HCT116 (cell line): ENCODE results near the gene TMCC3. TPM values are rescaled to one million over a fixed set of nuclear protein-coding genes. Genes with fewer than 3 reads are reported as not detected.

Experiments used
- ATAC-seq: fragments of 200-7000 bp; cut with Tn5 transposase; 2 replicates; pipeline ENCODE4 v1.9.1; 2020; ENCODE audit warnings: mild to moderate bottlenecking, moderate library complexity
- BruUV-seq: library from RNA; stranded (reverse); fragments of 400-500 nt; replicated peaks from 2 replicates; lab custom pipeline; 2021; lab: Mats Ljungman, UMichigan
- CTCF ChIA-PET: fragments of 300-600 bp; sonication (Branson Sonifier 250); formaldehyde crosslinking; loops from one replicate; lab custom pipeline; 2021; ENCODE audit warnings: antibody characterized with exemption; lab: Charles Lee
- POLR2A ChIA-PET: fragments of 300-600, 350-600 bp; sonication (Branson Sonifier 250); formaldehyde crosslinking; loops from one replicate; lab custom pipeline; 2021; ENCODE audit warnings: antibody characterized with exemption; lab: Charles Lee
- RAD21 ChIA-PET, 2 experiments: fragments of 300-600 bp; sonication (Branson Sonifier 250); formaldehyde crosslinking; loops; one replicate each; lab custom pipeline; 2023; ENCODE audit warnings: low total read pairs in 2 of 2; ENCODE audit not compliant: uncharacterized antibody in 2 of 2, unreplicated experiment in 2 of 2, low non-redundant PET in 1 of 2; lab: Charles Lee
- DNase-seq: peaks from one replicate; pipeline ENCODE4 v3.0.0-alpha.2; 2010; ENCODE audit warnings: low read depth, low spot score
- H2AFZ ChIP-seq: fragments of 200-600 bp; shearing (Covaris generic), sonication (generic); 2 replicates; pipeline ENCODE4 v1.6.1; 2017; ENCODE audit warnings: low read depth, mixed run types, mixed read lengths, antibody characterized with exemption, low read length; ENCODE audit not compliant: poor library complexity, severe bottlenecking
- H3K27ac ChIP-seq: 2 replicates; pipeline ENCODE4 v1.5.1; 2012; ENCODE audit warnings: low read depth, low read length
- H3K27me3 ChIP-seq: fragments of 200-600 bp; sonication (generic); 2 replicates; pipeline ENCODE4 v1.6.1; 2016; ENCODE audit warnings: mixed run types, low read length, mixed read lengths; ENCODE audit not compliant: insufficient read depth
- H3K36me3 ChIP-seq, 2 experiments: fragments of 200-500 bp in 1 of 2; fragments of 200-600 bp in 1 of 2; sonication (Bioruptor generic) in 1 of 2; sonication (generic) in 1 of 2; 2 replicates each; pipeline versions ENCODE4 v1.5.1 to v1.6.1; 2014 to 2016; ENCODE audit warnings: low read length in 2 of 2, inconsistent platforms in 1 of 2, mixed read lengths in 1 of 2, mixed run types in 1 of 2; ENCODE audit not compliant: insufficient read depth in 2 of 2, control insufficient read depth in 1 of 2
- H3K4me1 ChIP-seq, 2 experiments: fragments of 200-600 bp in 1 of 2; sonication (generic) in 1 of 2; 2 replicates each; pipeline versions ENCODE4 v1.5.1 to v1.6.1; 2012 to 2017; ENCODE audit warnings: low read length in 2 of 2, inconsistent platforms in 1 of 2, mild to moderate bottlenecking in 1 of 2, mixed read lengths in 1 of 2, mixed run types in 1 of 2, moderate library complexity in 1 of 2; ENCODE audit not compliant: insufficient read depth in 2 of 2, control insufficient read depth in 1 of 2
- H3K4me2 ChIP-seq: fragments of 200-600 bp; sonication (generic); 2 replicates; pipeline ENCODE4 v1.6.1; 2017; ENCODE audit warnings: mixed run types, low read length, mixed read lengths
- H3K4me3 ChIP-seq, 2 experiments: fragments of 200-600 bp in 1 of 2; sonication (generic) in 1 of 2; replicated peaks in 1 of 2; 2 replicates each; pipeline ENCODE4 v1.5.1; 2011 to 2016; ENCODE audit warnings: low read length in 2 of 2, control low read depth in 1 of 2, low read depth in 1 of 2, mild to moderate bottlenecking in 1 of 2, mixed read lengths in 1 of 2, mixed run types in 1 of 2
- H3K79me2 ChIP-seq: fragments of 200-600 bp; sonication (generic); 2 replicates; pipeline ENCODE4 v1.6.1; 2017; ENCODE audit warnings: mild to moderate bottlenecking, mixed run types, low read length, moderate library complexity, mixed read lengths; ENCODE audit not compliant: insufficient read depth
- H3K9ac ChIP-seq: fragments of 200-600 bp; sonication (generic); 2 replicates; pipeline ENCODE4 v1.6.1; 2016; ENCODE audit warnings: low read length, mixed read lengths
- H3K9me2 ChIP-seq: fragments of 200-600 bp; sonication (generic), shearing (Covaris generic); 2 replicates; pipeline ENCODE4 v1.6.1; 2017; ENCODE audit warnings: mixed run types, mild to moderate bottlenecking, moderate library complexity; ENCODE audit not compliant: insufficient read depth
- H3K9me3 ChIP-seq, 2 experiments: fragments of 200-500 bp in 1 of 2; fragments of 200-600 bp in 1 of 2; sonication (Bioruptor generic) in 1 of 2; sonication (generic) in 1 of 2; 2 replicates each; pipeline ENCODE4 v1.6.1; 2014 to 2017; ENCODE audit warnings: low read length in 2 of 2, mixed read lengths in 2 of 2, inconsistent platforms in 1 of 2, low read depth in 1 of 2, mild to moderate bottlenecking in 1 of 2, mixed run types in 1 of 2, moderate library complexity in 1 of 2; ENCODE audit not compliant: control insufficient read depth in 1 of 2, insufficient read depth in 1 of 2
- H4K20me1 ChIP-seq: fragments of 200-600 bp; sonication (generic), shearing (Covaris generic); 2 replicates; pipeline ENCODE4 v1.6.1; 2017; ENCODE audit warnings: mixed run types, mild to moderate bottlenecking, moderate library complexity; ENCODE audit not compliant: insufficient read depth
- ATF3 ChIP-seq: IDR thresholded peaks from 2 replicates; pipeline ENCODE4 v1.6.1; 2012
- CBX3 ChIP-seq: IDR thresholded peaks from 2 replicates; pipeline ENCODE4 v1.6.1; 2012; ENCODE audit warnings: low read depth
- CEBPB ChIP-seq: IDR thresholded peaks from 2 replicates; pipeline ENCODE4 v1.6.1; 2012; ENCODE audit warnings: low read depth
- EGR1 ChIP-seq: IDR thresholded peaks from 2 replicates; pipeline ENCODE4 v1.6.1; 2012; ENCODE audit warnings: low read depth
- ELF1 ChIP-seq: IDR thresholded peaks from 2 replicates; pipeline ENCODE4 v1.6.1; 2012; ENCODE audit warnings: low read depth, borderline replicate concordance
- EZH2phosphoT487 ChIP-seq: fragments of 200-600 bp; IDR thresholded peaks from 2 replicates; pipeline ENCODE4 v1.6.1; 2018; ENCODE audit warnings: antibody characterized with exemption, borderline replicate concordance
- JUND ChIP-seq: IDR thresholded peaks from 2 replicates; pipeline ENCODE4 v1.6.1; 2012
- MAX ChIP-seq: IDR thresholded peaks from 2 replicates; pipeline ENCODE4 v1.6.1; 2012
- POLR2A ChIP-seq: IDR thresholded peaks from 2 replicates; pipeline ENCODE4 v1.7.0; 2011; ENCODE audit warnings: borderline replicate concordance; ENCODE audit not compliant: insufficient read depth, insufficient read length; ENCODE audit errors: extremely low read depth
- RAD21 ChIP-seq: IDR thresholded peaks from 2 replicates; pipeline ENCODE4 v1.6.1; 2012; ENCODE audit warnings: low read depth, mild to moderate bottlenecking
- SIN3A ChIP-seq: IDR thresholded peaks from 2 replicates; pipeline ENCODE4 v1.6.1; 2012; ENCODE audit warnings: low read depth
- SP1 ChIP-seq: IDR thresholded peaks from 2 replicates; pipeline ENCODE4 v1.6.1; 2012; ENCODE audit warnings: low read depth
- SRF ChIP-seq: IDR thresholded peaks from 2 replicates; pipeline ENCODE4 v1.6.1; 2012; ENCODE audit warnings: low read depth
- TCF7L2 ChIP-seq: IDR thresholded peaks from 2 replicates; pipeline ENCODE4 v1.7.0; 2011; ENCODE audit warnings: borderline replicate concordance, inconsistent platforms; ENCODE audit not compliant: insufficient read depth, insufficient read length; ENCODE audit errors: extremely low read depth
- ZBTB33 ChIP-seq: IDR thresholded peaks from 2 replicates; pipeline ENCODE4 v1.6.1; 2011; ENCODE audit warnings: mild to moderate bottlenecking, low read length, moderate library complexity; ENCODE audit not compliant: insufficient replicate concordance; ENCODE audit errors: extremely low read depth
- ZNF274 ChIP-seq: fragments of 200-500 bp; sonication (Bioruptor generic); IDR thresholded peaks from 2 replicates; pipeline ENCODE4 v1.6.1; 2014; ENCODE audit warnings: mild to moderate bottlenecking, low read depth, low read length, inconsistent platforms
- intact Hi-C: fragments of 100-400 bp; cut with micrococcal nuclease; formaldehyde crosslinking; loops from 2 replicates; pipeline ENCODE4 v1.10.0; 2022
- total RNA-seq: library from RNA; stranded (reverse); gene quantifications from one replicate; pipeline ENCODE4 v1.2.1, GENCODE V29; 2021; ENCODE audit not compliant: unreplicated experiment

TMCC3 gene
- total RNA-seq, 1 experiment from 2014 or later, result 4.5 TPM

GRCh38 chr12:94690198-94690771 lies 39.9 kb upstream of the TMCC3 start (continued):
- TF ChIP-seq EGR1 (no peak), JUND (no peak), ZNF274 (no peak), POLR2A (no peak), MAX (no peak), RAD21 (no peak), SRF (no peak), CBX3 (no peak)

GRCh38 chr12:94689646-94690036 lies 39.3 kb upstream of the TMCC3 start:
- Histone ChIP-seq H3K4me2 (no peak overlapping the region), H3K36me3 (no peaks in the 10 kb centered on the region), H3K9me3 (no peaks in the 10 kb centered on the region), H2AFZ (no peak overlapping the region), H3K79me2 (no peaks in the 10 kb centered on the region), H3K4me3 (no peak overlapping the region), H3K27ac (no peak overlapping the region), H3K9me2 (no peaks in the 10 kb centered on the region), H3K4me1 (no peaks in the 10 kb centered on the region), H4K20me1 (no peaks in the 10 kb centered on the region), H3K27me3 (no peaks in the 10 kb centered on the region), H3K9ac (no peak overlapping the region)
- no TSS peak for BruUV-seq
- ATAC-seq (no peak), DNase-seq (no peak)
- intact Hi-C loops, result no loop called here
- POLR2A ChIA-PET, result no interaction called here
- TF ChIP-seq ZNF274 (no peak), CEBPB (no peak), EZH2phosphoT487 (no peak), ZBTB33 (no peak), TCF7L2 (no peak), SIN3A (no peak), ATF3 (no peak), SP1 (no peak), POLR2A (no peak), EGR1 (no peak), ELF1 (no peak)
- RAD21 ChIA-PET, result no interaction called here
- CTCF ChIA-PET, result no interaction called here
